ENCODE results near the gene SND1. TPM values are rescaled to one million over a fixed set of nuclear protein-coding genes. Genes with fewer than 3 reads are reported as not detected.

The SND1 gene
- total RNA-seq, 1 donor = 202 TPM

DNA sequence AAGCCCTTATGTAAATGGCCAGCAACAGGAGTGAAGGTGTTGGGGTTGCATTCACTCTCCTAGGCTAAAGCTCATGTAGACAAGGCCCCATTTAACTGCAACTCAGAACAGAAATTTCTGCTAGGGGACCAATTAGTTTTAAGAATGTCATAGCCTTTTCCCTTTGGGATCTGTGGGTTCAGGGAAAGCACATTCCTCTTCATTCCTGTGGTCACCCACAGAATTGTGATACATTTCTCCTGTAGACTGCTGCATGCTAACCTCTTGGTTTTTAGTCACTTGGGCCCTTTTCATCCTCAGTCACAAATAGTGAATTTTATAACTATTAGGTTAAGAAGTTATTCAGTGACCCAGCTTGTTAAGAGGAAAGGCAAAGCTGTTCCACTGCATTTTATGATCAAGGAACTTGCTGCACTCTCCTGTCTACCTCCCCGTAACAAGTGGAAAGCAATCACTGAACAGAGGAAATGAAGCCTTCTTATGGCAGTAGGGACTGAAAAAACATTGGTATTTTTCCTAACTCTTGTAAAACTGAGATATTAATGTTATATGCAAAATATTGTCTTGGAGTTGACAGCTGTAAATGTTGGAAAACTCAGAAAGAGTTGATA is 124.9 kb downstream of the SND1 start:
- DNase-seq (ENCODE audit: low read depth) = peak; percentile 87
- H3K4me3 ChIP-seq (ENCODE audit: low read depth, low read length) = no peak overlapping the region
- TF ChIP-seq CTCF (IDR thresholded peaks at IDR 0.05; ENCODE audit: insufficient read depth, low read length) = no peak

GRCh38 chr7:127780489-127780888 is 128.5 kb downstream of the SND1 start:
- no peak for DNase-seq (ENCODE audit: low read depth)
- H3K4me3 ChIP-seq (ENCODE audit: low read depth, low read length) = no peak overlapping the region
- TF ChIP-seq CTCF (IDR thresholded peaks at IDR 0.05; ENCODE audit: insufficient read depth, low read length) = no peak

DNA sequence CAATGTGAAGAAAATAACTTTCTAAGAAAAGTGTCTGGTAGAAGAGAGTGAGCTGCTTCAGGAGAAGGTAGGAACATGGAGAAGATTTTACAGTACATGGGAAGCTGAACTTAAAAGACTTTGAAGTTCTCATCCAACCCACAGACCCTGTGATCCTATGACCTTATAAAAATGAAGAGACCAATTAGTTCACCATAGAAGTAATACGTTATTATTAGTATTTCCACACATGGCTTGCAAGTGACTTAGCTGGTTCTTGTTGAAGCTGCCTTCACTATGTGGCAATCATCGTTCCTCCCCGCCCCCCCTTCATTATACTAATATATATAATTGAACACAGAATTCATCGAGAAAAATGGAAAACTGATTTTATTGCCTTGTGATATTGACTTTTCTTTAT is 129.1 kb downstream of the SND1 start:
- TF ChIP-seq CTCF (IDR thresholded peaks at IDR 0.05; ENCODE audit: insufficient read depth, low read length) = no peak
- DNase-seq (ENCODE audit: low read depth) = no peak
- no peak overlapping the region for H3K4me3 ChIP-seq (ENCODE audit: low read depth, low read length)

GRCh38 chr7:127782075-127782474 is 130.1 kb downstream of the SND1 start:
- no peak for TF ChIP-seq CTCF (IDR thresholded peaks at IDR 0.05; ENCODE audit: insufficient read depth, low read length)
- DNase-seq (ENCODE audit: low read depth) = no peak
- no peak overlapping the region for H3K4me3 ChIP-seq (ENCODE audit: low read depth, low read length)

- TF ChIP-seq CTCF (IDR thresholded peaks at IDR 0.05; ENCODE audit: insufficient read depth, low read length) = no peak
- DNase-seq (ENCODE audit: low read depth) = no peak
- H3K4me3 ChIP-seq (ENCODE audit: low read depth, low read length) = no peak overlapping the region
Observed at GRCh38 chr7:127782654-127783559, 130.9 kb downstream of the SND1 start.

GRCh38 chr7:127786184-127786583 is 134.2 kb downstream of the SND1 start:
- no peak overlapping the region for H3K4me3 ChIP-seq (ENCODE audit: low read depth, low read length)
- TF ChIP-seq CTCF (IDR thresholded peaks at IDR 0.05; ENCODE audit: insufficient read depth, low read length) = no peak
- DNase-seq (ENCODE audit: low read depth) = peak; percentile 63
